ENCODE data around the gene GALNT16. TPM values are rescaled to one million over a fixed set of nuclear protein-coding genes. Genes with fewer than 3 reads are reported as not detected.

The GALNT16 gene
- polyA plus RNA-seq, 2 donors: 0.36 to 0.39 TPM

DNA sequence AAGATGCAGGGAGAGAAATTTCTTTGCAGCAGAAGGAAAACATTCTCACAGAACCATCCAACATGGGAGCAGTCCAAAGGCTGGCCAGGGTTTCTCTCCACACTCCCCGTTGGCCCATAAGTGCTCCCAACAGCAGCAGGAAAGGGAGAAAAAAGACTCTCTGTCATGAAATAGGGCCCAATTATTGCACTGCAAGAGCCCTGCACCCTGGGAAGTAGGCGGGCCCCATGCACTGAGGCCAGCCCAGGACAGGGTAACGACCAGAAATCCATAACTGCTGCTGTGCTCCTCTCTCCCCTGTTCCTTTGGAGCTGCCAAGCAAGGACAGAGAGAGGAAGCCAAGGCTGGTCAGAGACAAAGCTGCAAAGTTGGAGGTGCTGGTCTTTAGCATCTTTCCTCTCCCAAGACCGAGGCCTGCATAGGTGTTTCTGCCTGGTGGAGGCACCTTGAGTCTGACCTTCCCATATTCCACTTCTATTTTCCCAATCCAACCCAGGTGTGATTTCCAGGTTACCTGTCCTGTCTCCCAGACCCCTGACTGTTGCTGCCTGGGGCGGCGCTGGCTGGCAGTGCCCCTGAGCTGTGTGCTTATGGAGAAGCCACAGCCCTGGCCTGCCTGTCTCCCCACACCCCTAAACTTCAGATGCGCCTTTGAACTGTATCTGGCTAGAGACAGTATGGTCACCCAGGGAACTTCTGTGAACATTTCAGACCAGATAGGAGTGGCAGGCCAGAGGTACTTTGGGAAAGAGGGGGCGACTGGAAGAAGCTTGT is 6.8 kb downstream of the GALNT16 start:
- no peaks in the 10 kb centered on the region for H3K36me3 ChIP-seq (ENCODE audit: control insufficient read depth in 2 of 2, insufficient read depth in 2 of 2, low read length in 1 of 2)
- no peak overlapping the region for H3K4me3 ChIP-seq (ENCODE audit: low read depth in 1 of 2, low read length in 2 of 2)
- H3K4me1 ChIP-seq (ENCODE audit: control insufficient read depth in 2 of 2, insufficient read depth in 2 of 2, low read length in 1 of 2): no peaks in the 10 kb centered on the region
- no peaks in the 10 kb centered on the region for H3K9me3 ChIP-seq (ENCODE audit: control insufficient read depth in 2 of 2, insufficient read depth in 1 of 2, low read depth in 1 of 2, low read length in 1 of 2)
- no peak overlapping the region for H3K27ac ChIP-seq (ENCODE audit: low read depth in 2 of 2, low read length in 1 of 2)
- no peaks in the 10 kb centered on the region for H3K27me3 ChIP-seq (ENCODE audit: control insufficient read depth in 1 of 2, insufficient read depth in 2 of 2, low read length in 2 of 2)
- WGBS, 2 donors: 88 to 89% methylated on average over 8 of the region's 8 CpGs

DNA sequence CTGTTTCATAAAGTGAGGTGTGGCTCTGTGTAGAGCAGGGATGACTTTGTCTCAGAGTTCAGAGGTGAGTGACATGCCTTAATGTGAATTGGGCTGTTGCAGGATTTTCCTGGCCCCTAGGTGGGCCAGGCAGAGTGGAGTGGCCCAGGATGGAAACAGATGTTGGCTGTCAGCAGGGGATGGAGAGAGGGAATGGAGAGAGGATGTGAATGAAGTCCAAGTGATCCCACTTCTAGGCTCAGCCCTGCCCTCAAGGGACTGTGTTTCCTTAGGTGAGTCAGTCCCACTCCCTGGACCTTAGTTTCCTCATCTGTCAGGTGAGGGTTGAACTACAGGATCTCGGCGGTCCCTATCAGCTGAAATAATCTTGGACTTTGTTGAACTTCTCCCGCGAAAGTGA is 7.5 kb downstream of the GALNT16 start:
- 79 to 90% methylated on average over 4 of the region's 4 CpGs for WGBS, 2 donors
- Histone ChIP-seq H3K27me3 (ENCODE audit: control insufficient read depth in 1 of 2, insufficient read depth in 2 of 2, low read length in 2 of 2) (no peaks in the 10 kb centered on the region), H3K9me3 (ENCODE audit: control insufficient read depth in 2 of 2, insufficient read depth in 1 of 2, low read depth in 1 of 2, low read length in 1 of 2) (no peaks in the 10 kb centered on the region), H3K4me3 (ENCODE audit: low read depth in 1 of 2, low read length in 2 of 2) (no peak overlapping the region), H3K4me1 (ENCODE audit: control insufficient read depth in 2 of 2, insufficient read depth in 2 of 2, low read length in 1 of 2) (no peaks in the 10 kb centered on the region), H3K27ac (ENCODE audit: low read depth in 2 of 2, low read length in 1 of 2) (no peak overlapping the region), H3K36me3 (ENCODE audit: control insufficient read depth in 2 of 2, insufficient read depth in 2 of 2, low read length in 1 of 2) (no peaks in the 10 kb centered on the region)

DNA sequence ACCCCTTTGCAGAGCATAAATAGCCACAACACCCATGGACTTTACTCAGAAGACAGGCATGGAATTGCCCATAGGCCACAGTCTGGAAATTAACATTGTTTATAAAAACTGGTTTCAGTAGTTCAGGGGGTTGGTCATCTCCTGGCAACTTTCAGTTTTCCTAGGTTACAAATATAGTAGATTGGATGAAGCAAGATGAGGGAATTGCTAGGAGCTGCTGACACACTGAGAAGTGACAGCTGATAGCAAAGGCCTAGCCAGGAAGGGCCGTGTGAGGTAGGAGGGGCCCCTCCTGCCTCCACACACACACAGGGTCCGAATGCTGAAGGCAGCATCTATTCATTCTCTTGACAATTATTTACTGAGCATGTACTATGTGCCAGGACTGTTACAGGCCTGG is 8.3 kb downstream of the GALNT16 start:
- no peaks in the 10 kb centered on the region for H3K9me3 ChIP-seq (ENCODE audit: control insufficient read depth in 2 of 2, insufficient read depth in 1 of 2, low read depth in 1 of 2, low read length in 1 of 2)
- no peaks in the 10 kb centered on the region for H3K4me1 ChIP-seq (ENCODE audit: control insufficient read depth in 2 of 2, insufficient read depth in 2 of 2, low read length in 1 of 2)
- H3K4me3 ChIP-seq (ENCODE audit: low read depth in 1 of 2, low read length in 2 of 2): no peak overlapping the region
- H3K27ac ChIP-seq (ENCODE audit: low read depth in 2 of 2, low read length in 1 of 2): no peak overlapping the region
- no peaks in the 10 kb centered on the region for H3K27me3 ChIP-seq (ENCODE audit: control insufficient read depth in 1 of 2, insufficient read depth in 2 of 2, low read length in 2 of 2)
- 56 to 64% methylated on average over 2 of the region's 2 CpGs for WGBS, 2 donors
- no peaks in the 10 kb centered on the region for H3K36me3 ChIP-seq (ENCODE audit: control insufficient read depth in 2 of 2, insufficient read depth in 2 of 2, low read length in 1 of 2)

DNA sequence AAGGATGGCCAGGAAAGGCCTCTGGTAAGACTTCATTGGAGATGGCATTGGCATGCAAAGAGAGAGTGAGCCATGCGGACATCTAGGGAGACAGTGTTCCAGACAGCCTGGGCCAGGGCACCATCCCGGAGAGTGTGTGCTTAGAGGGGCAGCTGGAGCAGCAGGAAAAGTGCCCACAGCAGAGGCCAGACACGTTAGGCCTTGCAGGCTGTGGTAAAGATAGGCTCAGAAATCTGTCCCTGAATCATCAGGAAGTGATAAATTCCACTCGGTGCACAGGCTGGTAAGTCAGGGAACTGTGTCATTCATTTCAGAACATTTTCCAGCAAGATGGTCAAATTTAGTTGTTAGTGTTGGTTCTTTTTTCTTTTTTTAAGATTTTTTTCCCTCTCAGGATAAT is 8.8 kb downstream of the GALNT16 start:
- no peak overlapping the region for H3K4me3 ChIP-seq (ENCODE audit: low read depth in 1 of 2, low read length in 2 of 2)
- WGBS, 2 donors: 60 to 64% methylated on average over 4 of the region's 4 CpGs
- H3K27ac ChIP-seq (ENCODE audit: low read depth in 2 of 2, low read length in 1 of 2): no peak overlapping the region
- H3K27me3 ChIP-seq (ENCODE audit: control insufficient read depth in 1 of 2, insufficient read depth in 2 of 2, low read length in 2 of 2): no peaks in the 10 kb centered on the region
- H3K4me1 ChIP-seq (ENCODE audit: control insufficient read depth in 2 of 2, insufficient read depth in 2 of 2, low read length in 1 of 2): no peaks in the 10 kb centered on the region
- H3K36me3 ChIP-seq (ENCODE audit: control insufficient read depth in 2 of 2, insufficient read depth in 2 of 2, low read length in 1 of 2): no peaks in the 10 kb centered on the region
- no peaks in the 10 kb centered on the region for H3K9me3 ChIP-seq (ENCODE audit: control insufficient read depth in 2 of 2, insufficient read depth in 1 of 2, low read depth in 1 of 2, low read length in 1 of 2)

DNA sequence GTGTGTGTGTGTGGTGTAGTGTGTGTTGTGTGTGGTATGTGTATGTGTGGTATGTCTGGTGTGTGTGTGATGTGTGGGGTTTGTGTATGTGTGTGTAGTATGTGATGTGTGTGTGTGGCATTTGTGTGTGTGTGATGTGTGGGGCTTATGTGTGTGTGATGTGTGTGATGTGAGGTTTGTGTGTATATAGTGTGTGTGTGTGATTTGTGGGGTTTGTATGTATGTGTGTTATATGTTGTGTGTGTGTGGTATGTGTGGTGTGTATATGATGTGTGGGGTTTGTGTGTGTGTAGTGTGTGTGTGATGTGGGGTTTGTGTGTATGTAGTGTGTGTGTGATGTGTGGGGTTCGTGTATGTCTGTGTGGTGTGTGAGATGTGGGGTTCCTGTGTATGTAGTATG is 9.4 kb downstream of the GALNT16 start:
- 74 to 88% methylated on average over 1 of the region's 1 CpG for WGBS, 2 donors
- Histone ChIP-seq H3K4me1 (ENCODE audit: control insufficient read depth in 2 of 2, insufficient read depth in 2 of 2, low read length in 1 of 2) (no peaks in the 10 kb centered on the region), H3K27me3 (ENCODE audit: control insufficient read depth in 1 of 2, insufficient read depth in 2 of 2, low read length in 2 of 2) (no peaks in the 10 kb centered on the region), H3K4me3 (ENCODE audit: low read depth in 1 of 2, low read length in 2 of 2) (no peak overlapping the region), H3K36me3 (ENCODE audit: control insufficient read depth in 2 of 2, insufficient read depth in 2 of 2, low read length in 1 of 2) (no peaks in the 10 kb centered on the region), H3K27ac (ENCODE audit: low read depth in 2 of 2, low read length in 1 of 2) (no peak overlapping the region), H3K9me3 (ENCODE audit: control insufficient read depth in 2 of 2, insufficient read depth in 1 of 2, low read depth in 1 of 2, low read length in 1 of 2) (no peaks in the 10 kb centered on the region)

DNA sequence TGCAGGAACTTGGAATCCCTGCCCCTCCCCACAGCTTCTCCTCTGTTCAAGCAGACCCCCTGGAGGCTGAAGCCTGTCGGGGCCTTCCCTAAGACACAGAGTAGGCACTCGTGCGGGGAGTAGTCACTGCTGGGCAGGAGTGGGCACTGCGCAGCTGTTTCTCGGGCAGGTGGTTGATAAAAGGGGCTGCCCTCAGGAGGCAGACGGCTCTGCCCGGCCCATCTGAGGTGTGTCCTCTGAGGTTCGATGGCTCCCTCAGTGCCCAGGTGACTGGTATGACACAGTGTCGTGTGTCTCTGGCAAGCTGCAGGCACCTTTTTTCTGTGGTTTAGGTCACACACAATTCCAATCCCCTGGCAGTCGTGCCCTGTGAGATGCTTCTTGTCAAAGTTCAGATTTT is 10.1 kb downstream of the GALNT16 start:
- Histone ChIP-seq H3K9me3 (ENCODE audit: control insufficient read depth in 2 of 2, insufficient read depth in 1 of 2, low read depth in 1 of 2, low read length in 1 of 2) (no peaks in the 10 kb centered on the region), H3K27ac (ENCODE audit: low read depth in 2 of 2, low read length in 1 of 2) (no peak overlapping the region), H3K27me3 (ENCODE audit: control insufficient read depth in 1 of 2, insufficient read depth in 2 of 2, low read length in 2 of 2) (no peaks in the 10 kb centered on the region), H3K4me3 (ENCODE audit: low read depth in 1 of 2, low read length in 2 of 2) (no peak overlapping the region), H3K36me3 (ENCODE audit: control insufficient read depth in 2 of 2, insufficient read depth in 2 of 2, low read length in 1 of 2) (no peaks in the 10 kb centered on the region), H3K4me1 (ENCODE audit: control insufficient read depth in 2 of 2, insufficient read depth in 2 of 2, low read length in 1 of 2) (no peaks in the 10 kb centered on the region)
- WGBS, 2 donors: 88% methylated on average over 10 of the region's 10 CpGs

DNA sequence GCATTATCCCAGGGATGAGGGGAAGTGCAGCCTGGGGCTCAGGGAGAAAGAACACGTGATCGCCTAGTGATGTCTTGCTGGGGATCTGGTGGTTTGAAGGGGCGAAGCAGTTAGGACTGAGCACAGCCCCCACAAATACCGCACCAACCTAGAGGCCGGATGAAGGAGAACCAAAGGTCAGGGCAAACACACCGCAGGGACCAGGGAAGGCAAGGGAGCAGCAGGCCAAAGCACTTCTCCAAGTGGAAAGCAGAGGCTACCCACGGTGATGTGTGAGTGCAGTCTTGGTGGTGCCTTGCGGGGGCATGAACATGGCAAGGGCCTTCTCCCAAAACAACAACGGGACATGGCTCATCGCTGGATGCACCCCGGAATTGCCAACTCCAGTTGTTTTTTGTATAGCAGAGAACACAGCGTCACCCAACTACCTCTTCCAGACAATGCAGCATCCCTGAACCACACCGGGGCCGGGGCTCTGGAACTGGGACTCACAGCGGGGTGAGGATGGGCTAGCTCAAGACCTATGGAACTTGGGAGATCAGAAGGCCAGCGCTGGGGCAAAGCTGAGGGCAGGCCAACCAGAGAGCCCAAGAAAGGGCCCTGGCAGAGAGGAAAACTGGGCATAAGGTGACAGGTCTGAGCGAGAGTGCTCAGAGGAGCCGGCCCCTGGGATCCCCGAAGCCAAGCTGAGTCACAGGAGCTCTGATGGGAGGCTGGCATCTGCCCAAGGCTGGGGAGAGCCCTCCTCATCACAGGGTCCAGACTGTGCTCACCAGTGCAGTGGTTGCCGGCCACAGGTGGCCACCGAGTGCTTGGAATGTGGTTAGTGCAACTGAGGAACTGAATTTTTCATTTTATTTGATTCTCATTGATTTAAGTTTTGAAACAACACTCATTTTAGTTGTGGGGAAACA is 11.1 kb downstream of the GALNT16 start:
- Histone ChIP-seq H3K4me1 (ENCODE audit: control insufficient read depth in 2 of 2, insufficient read depth in 2 of 2, low read length in 1 of 2) (no peaks in the 10 kb centered on the region), H3K27me3 (ENCODE audit: control insufficient read depth in 1 of 2, insufficient read depth in 2 of 2, low read length in 2 of 2) (no peaks in the 10 kb centered on the region), H3K36me3 (ENCODE audit: control insufficient read depth in 2 of 2, insufficient read depth in 2 of 2, low read length in 1 of 2) (no peaks in the 10 kb centered on the region), H3K4me3 (ENCODE audit: low read depth in 1 of 2, low read length in 2 of 2) (no peak overlapping the region), H3K9me3 (ENCODE audit: control insufficient read depth in 2 of 2, insufficient read depth in 1 of 2, low read depth in 1 of 2, low read length in 1 of 2) (no peaks in the 10 kb centered on the region), H3K27ac (ENCODE audit: low read depth in 2 of 2, low read length in 1 of 2) (no peak overlapping the region)
- 80 to 86% methylated on average over 21 of the region's 21 CpGs for WGBS, 2 donors

DNA sequence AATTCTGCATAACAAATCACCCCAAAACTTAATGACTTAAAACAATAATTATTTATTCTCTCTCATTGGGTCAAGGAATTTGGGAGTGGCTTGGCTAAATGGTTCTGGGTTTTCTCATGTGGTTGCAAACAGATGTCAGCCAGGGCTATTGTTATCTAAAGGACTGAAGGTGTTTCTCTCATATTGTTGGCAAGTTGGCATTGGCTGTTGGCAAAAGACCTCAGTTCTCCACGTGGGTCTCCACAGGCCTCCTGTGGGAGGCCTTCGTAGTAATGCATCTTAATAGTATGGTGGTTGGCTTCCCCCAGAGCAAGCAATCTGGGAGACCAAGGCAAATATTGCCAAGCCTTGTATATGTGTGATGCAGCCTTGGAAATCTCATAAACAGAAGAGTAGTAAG is 14.4 kb downstream of the GALNT16 start:
- WGBS, 2 donors: 55 to 63% methylated on average over 2 of the region's 2 CpGs
- H3K27me3 ChIP-seq (ENCODE audit: control insufficient read depth in 1 of 2, insufficient read depth in 2 of 2, low read length in 2 of 2): no peaks in the 10 kb centered on the region
- H3K27ac ChIP-seq (ENCODE audit: low read depth in 2 of 2, low read length in 1 of 2): no peak overlapping the region
- H3K4me1 ChIP-seq (ENCODE audit: control insufficient read depth in 2 of 2, insufficient read depth in 2 of 2, low read length in 1 of 2): no peaks in the 10 kb centered on the region
- no peaks in the 10 kb centered on the region for H3K9me3 ChIP-seq (ENCODE audit: control insufficient read depth in 2 of 2, insufficient read depth in 1 of 2, low read depth in 1 of 2, low read length in 1 of 2)
- no peaks in the 10 kb centered on the region for H3K36me3 ChIP-seq (ENCODE audit: control insufficient read depth in 2 of 2, insufficient read depth in 2 of 2, low read length in 1 of 2)
- H3K4me3 ChIP-seq (ENCODE audit: low read depth in 1 of 2, low read length in 2 of 2): no peak overlapping the region

DNA sequence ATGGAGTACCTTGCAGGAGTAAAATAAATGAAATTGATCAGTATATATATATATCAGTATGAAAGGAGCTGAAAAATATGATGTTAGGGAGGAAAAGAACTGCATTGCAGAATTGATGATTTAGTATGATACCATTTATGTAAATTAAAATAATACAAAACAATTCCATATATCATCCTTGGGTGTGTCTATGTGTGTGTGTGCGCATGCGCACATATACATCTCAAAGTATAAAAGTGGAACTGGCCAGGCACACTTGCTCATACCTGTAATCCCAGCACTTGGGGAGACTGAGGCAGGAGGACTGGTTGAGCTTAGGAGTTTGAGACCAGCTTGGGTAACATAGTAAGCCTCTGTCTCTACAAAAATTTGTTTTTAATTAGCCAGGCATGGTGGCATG is 15.4 kb downstream of the GALNT16 start:
- no peaks in the 10 kb centered on the region for H3K4me1 ChIP-seq (ENCODE audit: control insufficient read depth in 2 of 2, insufficient read depth in 2 of 2, low read length in 1 of 2)
- H3K27me3 ChIP-seq (ENCODE audit: control insufficient read depth in 1 of 2, insufficient read depth in 2 of 2, low read length in 2 of 2): no peaks in the 10 kb centered on the region
- no peak overlapping the region for H3K27ac ChIP-seq (ENCODE audit: low read depth in 2 of 2, low read length in 1 of 2)
- H3K9me3 ChIP-seq (ENCODE audit: control insufficient read depth in 2 of 2, insufficient read depth in 1 of 2, low read depth in 1 of 2, low read length in 1 of 2): no peaks in the 10 kb centered on the region
- H3K4me3 ChIP-seq (ENCODE audit: low read depth in 1 of 2, low read length in 2 of 2): no peak overlapping the region
- no peaks in the 10 kb centered on the region for H3K36me3 ChIP-seq (ENCODE audit: control insufficient read depth in 2 of 2, insufficient read depth in 2 of 2, low read length in 1 of 2)
- WGBS, 2 donors: 97 to 100% methylated on average over 2 of the region's 2 CpGs

Measured in esophagus (tissue), 2 donors.